BLaER1 (cell line): ENCODE measurements around the gene GOSR2.

ENCODE experiments used
- H3K27ac ChIP-seq: shearing (Covaris generic); formaldehyde crosslinking; 2 replicates; pipeline ENCODE4 v1.8.1; 2022
- H3K27me3 ChIP-seq: shearing (Covaris generic); formaldehyde crosslinking; 2 replicates; pipeline ENCODE4 v1.8.1; 2022
- H3K36me3 ChIP-seq: shearing (Covaris generic); formaldehyde crosslinking; 2 replicates; pipeline ENCODE4 v1.8.1; 2022
- H3K4me1 ChIP-seq: shearing (Covaris generic); formaldehyde crosslinking; 2 replicates; pipeline ENCODE4 v1.8.1; 2022
- H3K4me2 ChIP-seq: shearing (Covaris generic); formaldehyde crosslinking; 2 replicates; pipeline ENCODE4 v1.8.1; 2022
- H3K4me3 ChIP-seq: shearing (Covaris generic); formaldehyde crosslinking; 2 replicates; pipeline ENCODE4 v1.8.1; 2022
- H3K9ac ChIP-seq: shearing (Covaris generic); formaldehyde crosslinking; 2 replicates; pipeline ENCODE4 v1.8.1; 2022
- H3K9me3 ChIP-seq: shearing (Covaris generic); formaldehyde crosslinking; 2 replicates; pipeline ENCODE4 v1.8.1; 2022
- H4K20me1 ChIP-seq: shearing (Covaris generic); formaldehyde crosslinking; 2 replicates; pipeline ENCODE4 v1.8.1; 2022
- Cebpa-rat ChIP-seq: shearing (Covaris generic); IDR thresholded peaks from 2 replicates; pipeline ENCODE4 v1.8.1; 2022

The GOSR2 gene

GRCh38 chr17:46882666-46883065 lies 40.3 kb upstream of the GOSR2 start:
- H3K9me3 ChIP-seq: no peaks in the 10 kb centered on the region
- H3K36me3 ChIP-seq: no peaks in the 10 kb centered on the region
- no peak overlapping the region for H3K4me3 ChIP-seq
- H3K4me2 ChIP-seq: no peak overlapping the region
- H3K4me1 ChIP-seq: peaks cover 12% of the 10 kb centered on the region
- TF ChIP-seq Cebpa-rat: no peak
- H3K27me3 ChIP-seq: no peaks in the 10 kb centered on the region
- no peak overlapping the region for H3K27ac ChIP-seq
- H3K9ac ChIP-seq: no peak overlapping the region
- no peaks in the 10 kb centered on the region for H4K20me1 ChIP-seq

DNA sequence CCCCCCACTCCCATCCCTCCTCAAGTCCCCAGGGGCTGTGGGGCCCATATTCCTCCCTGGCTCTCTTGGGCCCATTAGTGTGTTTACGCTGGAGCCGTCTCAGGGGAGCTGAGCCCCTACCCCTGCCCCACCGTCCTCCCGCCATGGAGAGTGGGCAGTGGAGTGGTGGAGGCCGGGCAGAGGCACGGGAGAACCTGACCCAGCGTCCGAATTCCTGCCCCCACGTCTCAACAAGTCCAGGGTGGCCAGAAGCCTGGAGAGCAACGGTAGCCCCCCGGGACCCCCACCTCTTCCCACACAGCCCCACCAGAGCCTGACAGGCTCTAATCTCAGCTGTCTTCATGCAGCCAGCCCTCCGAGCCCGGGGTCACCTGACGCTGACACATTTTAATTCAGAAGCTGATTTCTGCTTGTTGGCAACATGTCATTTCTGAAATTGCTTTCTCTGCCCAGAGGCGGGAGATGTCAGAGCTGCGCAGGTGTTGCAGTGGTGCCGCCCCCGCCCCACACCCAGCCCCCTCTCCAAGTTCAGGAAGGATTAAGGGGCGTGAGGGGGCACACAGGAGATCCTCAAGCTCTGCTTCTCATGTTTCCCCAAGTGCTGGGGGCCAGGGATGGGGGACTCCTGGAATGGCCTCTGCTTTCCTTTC lies 39.0 kb upstream of the GOSR2 start:
- TF ChIP-seq Cebpa-rat: no peak
- Histone ChIP-seq H3K27me3 (no peaks in the 10 kb centered on the region), H3K4me1 (no peaks in the 10 kb centered on the region), H3K4me2 (no peak overlapping the region), H3K27ac (no peak overlapping the region), H3K9me3 (no peaks in the 10 kb centered on the region), H3K4me3 (no peak overlapping the region), H3K9ac (no peak overlapping the region), H3K36me3 (no peaks in the 10 kb centered on the region), H4K20me1 (no peaks in the 10 kb centered on the region)

DNA sequence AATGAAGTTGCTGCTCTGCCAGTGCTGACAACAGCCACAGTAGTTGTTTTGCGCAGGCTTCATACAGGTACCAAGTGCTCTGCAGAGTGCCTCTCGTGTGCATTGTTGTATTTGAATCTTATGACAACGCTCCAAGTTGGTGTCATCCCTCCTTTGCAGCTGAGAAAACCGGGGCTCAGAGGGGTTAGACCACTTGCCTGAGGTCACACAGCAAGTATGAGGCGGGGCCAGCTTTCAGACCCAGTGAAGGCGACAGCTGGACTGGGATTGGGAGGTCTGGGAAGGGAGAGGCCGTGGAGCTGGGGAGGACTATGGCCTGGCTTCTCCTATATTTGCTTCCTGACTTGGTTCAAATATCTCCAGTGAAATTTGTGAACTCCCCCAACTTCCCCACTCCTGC lies 38.4 kb upstream of the GOSR2 start:
- no peak overlapping the region for H3K27ac ChIP-seq
- no peaks in the 10 kb centered on the region for H3K36me3 ChIP-seq
- H3K4me3 ChIP-seq: no peak overlapping the region
- TF ChIP-seq Cebpa-rat: no peak
- H3K4me1 ChIP-seq: no peaks in the 10 kb centered on the region; the same call in 1 of the 2 replicates
- no peak overlapping the region for H3K4me2 ChIP-seq
- no peaks in the 10 kb centered on the region for H3K9me3 ChIP-seq
- no peaks in the 10 kb centered on the region for H4K20me1 ChIP-seq
- H3K27me3 ChIP-seq: no peaks in the 10 kb centered on the region
- H3K9ac ChIP-seq: no peak overlapping the region

- H3K36me3 ChIP-seq: no peaks in the 10 kb centered on the region
- H3K4me1 ChIP-seq: peaks cover 10% of the 10 kb centered on the region
- no peak for TF ChIP-seq Cebpa-rat
- H3K9me3 ChIP-seq: no peaks in the 10 kb centered on the region
- H3K9ac ChIP-seq: no peak overlapping the region
- H3K4me2 ChIP-seq: no peak overlapping the region
- H3K27me3 ChIP-seq: no peaks in the 10 kb centered on the region
- H3K27ac ChIP-seq: no peak overlapping the region
- no peak overlapping the region for H3K4me3 ChIP-seq
- H4K20me1 ChIP-seq: no peaks in the 10 kb centered on the region
Observed at GRCh38 chr17:46885415-46886309, 37.3 kb upstream of the GOSR2 start.

DNA sequence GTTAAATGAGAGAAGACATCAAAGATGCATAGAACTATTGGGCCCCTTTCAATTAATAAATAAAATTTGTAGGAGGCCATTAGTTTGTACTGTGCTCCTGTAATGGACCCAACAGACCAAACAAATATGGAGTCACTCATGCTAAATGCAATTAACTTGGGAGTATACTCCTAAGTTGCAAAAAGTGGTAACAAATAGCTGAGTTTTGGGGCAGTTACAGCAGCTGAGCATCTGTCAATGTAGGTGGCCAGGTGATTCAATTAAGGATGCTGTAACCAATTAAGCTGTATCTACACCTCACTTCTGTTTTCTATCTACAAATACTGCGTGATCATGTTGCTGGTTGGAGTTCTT lies 36.7 kb upstream of the GOSR2 start:
- Histone ChIP-seq H3K9me3 (no peaks in the 10 kb centered on the region), H3K9ac (no peak overlapping the region), H4K20me1 (no peaks in the 10 kb centered on the region), H3K4me2 (no peak overlapping the region), H3K4me3 (no peak overlapping the region), H3K27me3 (no peaks in the 10 kb centered on the region), H3K36me3 (no peaks in the 10 kb centered on the region), H3K27ac (no peak overlapping the region), H3K4me1 (peaks cover 16% of the 10 kb centered on the region)
- TF ChIP-seq Cebpa-rat: no peak

- Histone ChIP-seq H3K36me3 (no peaks in the 10 kb centered on the region), H3K4me3 (no peak overlapping the region), H3K4me1 (peaks cover 16% of the 10 kb centered on the region), H4K20me1 (no peaks in the 10 kb centered on the region), H3K27me3 (no peaks in the 10 kb centered on the region), H3K9me3 (no peaks in the 10 kb centered on the region), H3K4me2 (no peak overlapping the region), H3K27ac (no peak overlapping the region), H3K9ac (no peak overlapping the region)
- TF ChIP-seq Cebpa-rat: no peak
Observed at GRCh38 chr17:46887717-46888116, 35.2 kb upstream of the GOSR2 start.

- Histone ChIP-seq H3K27me3 (no peaks in the 10 kb centered on the region), H3K4me2 (no peak overlapping the region)
Observed at GRCh38 chr17:46888727-46889126, 34.2 kb upstream of the GOSR2 start.

DNA sequence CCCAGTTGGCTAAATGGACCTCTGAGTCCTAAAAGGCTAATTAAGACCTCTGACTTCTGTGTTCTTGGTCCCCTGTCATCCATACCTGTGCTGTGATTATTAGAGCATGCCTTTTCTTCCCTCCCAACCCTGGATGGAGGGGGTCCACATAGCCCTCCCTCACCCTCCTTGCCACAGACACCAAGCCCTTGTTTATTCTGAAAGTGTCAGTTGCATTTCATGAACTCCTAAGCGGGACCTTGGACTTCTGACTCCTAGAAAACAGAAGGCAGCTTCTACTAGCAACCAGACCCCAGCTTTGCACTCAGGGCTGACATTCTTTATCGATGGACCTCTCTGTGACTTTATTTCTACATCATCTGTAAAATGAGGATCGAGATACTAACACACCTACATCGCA lies 33.4 kb upstream of the GOSR2 start:
- no peak overlapping the region for H3K9ac ChIP-seq
- H3K4me2 ChIP-seq: 0 out of 2 replicates have a peak overlapping the region, but pooled peaks have one; percentile 41
- no peak overlapping the region for H3K4me3 ChIP-seq
- H3K4me1 ChIP-seq: peaks cover 16% of the 10 kb centered on the region
- no peaks in the 10 kb centered on the region for H3K27me3 ChIP-seq
- H4K20me1 ChIP-seq: no peaks in the 10 kb centered on the region
- H3K36me3 ChIP-seq: no peaks in the 10 kb centered on the region
- TF ChIP-seq Cebpa-rat: no peak
- no peaks in the 10 kb centered on the region for H3K9me3 ChIP-seq
- no peak overlapping the region for H3K27ac ChIP-seq

More at GRCh38 chr17:46888727-46889126, 34.2 kb upstream of the GOSR2 start:
- Histone ChIP-seq H4K20me1 (no peaks in the 10 kb centered on the region), H3K9me3 (no peaks in the 10 kb centered on the region), H3K27ac (no peak overlapping the region), H3K4me1 (peaks cover 16% of the 10 kb centered on the region), H3K36me3 (no peaks in the 10 kb centered on the region), H3K4me3 (no peak overlapping the region), H3K9ac (no peak overlapping the region)
- no peak for TF ChIP-seq Cebpa-rat

GRCh38 chr17:46889992-46890564 lies 32.9 kb upstream of the GOSR2 start:
- Histone ChIP-seq H3K4me1 (peaks cover 16% of the 10 kb centered on the region), H3K9me3 (no peaks in the 10 kb centered on the region), H3K9ac (no peak overlapping the region), H3K27me3 (no peaks in the 10 kb centered on the region), H3K27ac (no peak overlapping the region), H4K20me1 (no peaks in the 10 kb centered on the region), H3K36me3 (no peaks in the 10 kb centered on the region), H3K4me2 (peak overlapping the region; percentile 41), H3K4me3 (no peak overlapping the region)
- TF ChIP-seq Cebpa-rat: no peak

GRCh38 chr17:46890638-46891037 lies 32.3 kb upstream of the GOSR2 start:
- Histone ChIP-seq H3K4me2 (peak overlapping the region; percentile 41), H3K9ac (no peak overlapping the region), H3K27ac (no peak overlapping the region), H3K27me3 (no peaks in the 10 kb centered on the region), H3K36me3 (no peaks in the 10 kb centered on the region), H3K9me3 (no peaks in the 10 kb centered on the region), H3K4me3 (no peak overlapping the region), H3K4me1 (peaks cover 16% of the 10 kb centered on the region), H4K20me1 (no peaks in the 10 kb centered on the region)
- TF ChIP-seq Cebpa-rat: no peak
